ENCODE measurements around the gene LARGE2.

The LARGE2 gene

GRCh38 chr11:45886816-45887520 is 35.5 kb upstream of the LARGE2 start:
- Histone ChIP-seq H3K36me3 (ENCODE audit: control insufficient read depth, insufficient read depth, low read length) (peaks cover 5% of the 10 kb centered on the region), H3K4me1 (ENCODE audit: control insufficient read depth, insufficient read depth, low read length) (no peaks in the 10 kb centered on the region), H3K27me3 (ENCODE audit: control insufficient read depth, insufficient read depth, low read length) (peaks cover 2% of the 10 kb centered on the region), H3K27ac (ENCODE audit: low read depth, low read length) (no peak overlapping the region), H3K9ac (ENCODE audit: low read length) (no peak overlapping the region), H3K4me3 (ENCODE audit: low read length) (no peak overlapping the region)

- Histone ChIP-seq H3K9ac (ENCODE audit: low read length) (no peak overlapping the region), H3K27me3 (ENCODE audit: control insufficient read depth, insufficient read depth, low read length) (peaks cover 2% of the 10 kb centered on the region), H3K4me1 (ENCODE audit: control insufficient read depth, insufficient read depth, low read length) (no peaks in the 10 kb centered on the region), H3K4me3 (ENCODE audit: low read length) (no peak overlapping the region), H3K27ac (ENCODE audit: low read depth, low read length) (no peak overlapping the region), H3K36me3 (ENCODE audit: control insufficient read depth, insufficient read depth, low read length) (peaks cover 4% of the 10 kb centered on the region)
Measured at GRCh38 chr11:45887587-45887986, 34.9 kb upstream of the LARGE2 start.

- no peaks in the 10 kb centered on the region for H3K36me3 ChIP-seq (ENCODE audit: control insufficient read depth, insufficient read depth, low read length)
- no peak overlapping the region for H3K4me3 ChIP-seq (ENCODE audit: low read length)
Measured at GRCh38 chr11:45889555-45889954, 32.9 kb upstream of the LARGE2 start.

GRCh38 chr11:45889966-45890365 is 32.5 kb upstream of the LARGE2 start:
- Histone ChIP-seq H3K9ac (ENCODE audit: low read length) (no peak overlapping the region), H3K27me3 (ENCODE audit: control insufficient read depth, insufficient read depth, low read length) (peaks cover 2% of the 10 kb centered on the region), H3K4me1 (ENCODE audit: control insufficient read depth, insufficient read depth, low read length) (no peaks in the 10 kb centered on the region), H3K36me3 (ENCODE audit: control insufficient read depth, insufficient read depth, low read length) (no peaks in the 10 kb centered on the region), H3K27ac (ENCODE audit: low read depth, low read length) (no peak overlapping the region), H3K4me3 (ENCODE audit: low read length) (no peak overlapping the region)

More at GRCh38 chr11:45889555-45889954, 32.9 kb upstream of the LARGE2 start:
- H3K4me1 ChIP-seq (ENCODE audit: control insufficient read depth, insufficient read depth, low read length), result no peaks in the 10 kb centered on the region
- H3K27me3 ChIP-seq (ENCODE audit: control insufficient read depth, insufficient read depth, low read length), result peaks cover 2% of the 10 kb centered on the region
- no peak overlapping the region for H3K27ac ChIP-seq (ENCODE audit: low read depth, low read length)
- no peak overlapping the region for H3K9ac ChIP-seq (ENCODE audit: low read length)

GRCh38 chr11:45890886-45891550 is 31.4 kb upstream of the LARGE2 start:
- Histone ChIP-seq H3K27me3 (ENCODE audit: control insufficient read depth, insufficient read depth, low read length) (peaks cover 2% of the 10 kb centered on the region), H3K4me3 (ENCODE audit: low read length) (no peak overlapping the region), H3K4me1 (ENCODE audit: control insufficient read depth, insufficient read depth, low read length) (no peaks in the 10 kb centered on the region), H3K36me3 (ENCODE audit: control insufficient read depth, insufficient read depth, low read length) (no peaks in the 10 kb centered on the region), H3K9ac (ENCODE audit: low read length) (no peak overlapping the region), H3K27ac (ENCODE audit: low read depth, low read length) (no peak overlapping the region)

- Histone ChIP-seq H3K27ac (ENCODE audit: low read depth, low read length) (no peak overlapping the region), H3K4me3 (ENCODE audit: low read length) (no peak overlapping the region), H3K4me1 (ENCODE audit: control insufficient read depth, insufficient read depth, low read length) (no peaks in the 10 kb centered on the region), H3K36me3 (ENCODE audit: control insufficient read depth, insufficient read depth, low read length) (no peaks in the 10 kb centered on the region), H3K9ac (ENCODE audit: low read length) (no peak overlapping the region), H3K27me3 (ENCODE audit: control insufficient read depth, insufficient read depth, low read length) (peaks cover 2% of the 10 kb centered on the region)
Measured at GRCh38 chr11:45892856-45893255, 29.6 kb upstream of the LARGE2 start.

GRCh38 chr11:45894555-45895247 is 27.8 kb upstream of the LARGE2 start:
- H3K4me3 ChIP-seq (ENCODE audit: low read length), result no peak overlapping the region

GRCh38 chr11:45895553-45896259 is 26.8 kb upstream of the LARGE2 start:
- Histone ChIP-seq H3K4me3 (ENCODE audit: low read length) (no peak overlapping the region), H3K27me3 (ENCODE audit: control insufficient read depth, insufficient read depth, low read length) (peaks cover 3% of the 10 kb centered on the region), H3K27ac (ENCODE audit: low read depth, low read length) (no peak overlapping the region), H3K4me1 (ENCODE audit: control insufficient read depth, insufficient read depth, low read length) (peaks cover 10% of the 10 kb centered on the region), H3K36me3 (ENCODE audit: control insufficient read depth, insufficient read depth, low read length) (no peaks in the 10 kb centered on the region), H3K9ac (ENCODE audit: low read length) (no peak overlapping the region)

More at GRCh38 chr11:45894555-45895247, 27.8 kb upstream of the LARGE2 start:
- H3K27me3 ChIP-seq (ENCODE audit: control insufficient read depth, insufficient read depth, low read length), result peaks cover 3% of the 10 kb centered on the region
- no peak overlapping the region for H3K27ac ChIP-seq (ENCODE audit: low read depth, low read length)
- no peak overlapping the region for H3K9ac ChIP-seq (ENCODE audit: low read length)
- H3K36me3 ChIP-seq (ENCODE audit: control insufficient read depth, insufficient read depth, low read length), result no peaks in the 10 kb centered on the region
- peaks cover 8% of the 10 kb centered on the region for H3K4me1 ChIP-seq (ENCODE audit: control insufficient read depth, insufficient read depth, low read length)

- Histone ChIP-seq H3K9ac (ENCODE audit: low read length) (no peak overlapping the region), H3K36me3 (ENCODE audit: control insufficient read depth, insufficient read depth, low read length) (no peaks in the 10 kb centered on the region), H3K4me3 (ENCODE audit: low read length) (no peak overlapping the region), H3K27me3 (ENCODE audit: control insufficient read depth, insufficient read depth, low read length) (peaks cover 3% of the 10 kb centered on the region), H3K27ac (ENCODE audit: low read depth, low read length) (no peak overlapping the region), H3K4me1 (ENCODE audit: control insufficient read depth, insufficient read depth, low read length) (peaks cover 16% of the 10 kb centered on the region)
Measured at GRCh38 chr11:45896422-45896984, 26.0 kb upstream of the LARGE2 start.

GRCh38 chr11:45897556-45897955 is 24.9 kb upstream of the LARGE2 start:
- no peak overlapping the region for H3K4me3 ChIP-seq (ENCODE audit: low read length)
- H3K36me3 ChIP-seq (ENCODE audit: control insufficient read depth, insufficient read depth, low read length), result no peaks in the 10 kb centered on the region
- peaks cover 16% of the 10 kb centered on the region for H3K4me1 ChIP-seq (ENCODE audit: control insufficient read depth, insufficient read depth, low read length)
- no peak overlapping the region for H3K9ac ChIP-seq (ENCODE audit: low read length)
- no peak overlapping the region for H3K27ac ChIP-seq (ENCODE audit: low read depth, low read length)
- H3K27me3 ChIP-seq (ENCODE audit: control insufficient read depth, insufficient read depth, low read length), result peaks cover 3% of the 10 kb centered on the region

- H3K4me1 ChIP-seq (ENCODE audit: control insufficient read depth, insufficient read depth, low read length), result peaks cover 16% of the 10 kb centered on the region
- no peaks in the 10 kb centered on the region for H3K36me3 ChIP-seq (ENCODE audit: control insufficient read depth, insufficient read depth, low read length)
- H3K4me3 ChIP-seq (ENCODE audit: low read length), result peak overlapping the region; percentile 52
- peaks cover 3% of the 10 kb centered on the region for H3K27me3 ChIP-seq (ENCODE audit: control insufficient read depth, insufficient read depth, low read length)
- no peak overlapping the region for H3K27ac ChIP-seq (ENCODE audit: low read depth, low read length)
- no peak overlapping the region for H3K9ac ChIP-seq (ENCODE audit: low read length)
Measured at GRCh38 chr11:45899086-45899447, 23.4 kb upstream of the LARGE2 start.
